ENCODE results near the gene GRIK4. TPM values are rescaled to one million over a fixed set of nuclear protein-coding genes. Genes with fewer than 3 reads are reported as not detected.
A peak's percentile ranks its signal among the peaks of the same experiment; 100 is the strongest.

GRIK4 gene
- total RNA-seq, 2 experiments from 2014 or later = not detected

GRCh38 chr11:121035780-121036179 is 524.2 kb downstream of the GRIK4 start:
- Mint-ChIP-seq H3K9me3 (no peaks in the 10 kb centered on the region), H3K4me1 (ENCODE audit: low read depth) (peaks cover 22% of the 10 kb centered on the region), H3K27me3 (no peaks in the 10 kb centered on the region), H3K4me3 (no peak overlapping the region), H3K36me3 (ENCODE audit: low read depth) (peaks cover 2% of the 10 kb centered on the region), H3K27ac (no peak overlapping the region)
- TF ChIP-seq CTCF (IDR thresholded peaks at IDR 0.05) = no peak
- ChIA-PET CTCF (interaction anchor here (1.0 to 1.3 kb wide), 2 partner anchors 28 to 159 kb away, joined by 3 read pairs; no protein-coding TSS in a partner anchor), POLR2A (no interaction called here)
- DNase-seq = peak; percentile 23
- peak; percentile 39 for ATAC-seq
- intact Hi-C loops (cut with micrococcal nuclease) = no loop called here

- intact Hi-C loops (cut with micrococcal nuclease) = no loop called here
- Mint-ChIP-seq H3K9me3 (no peaks in the 10 kb centered on the region), H3K4me3 (no peak overlapping the region), H3K4me1 (ENCODE audit: low read depth) (peaks cover 22% of the 10 kb centered on the region), H3K27ac (no peak overlapping the region), H3K27me3 (no peaks in the 10 kb centered on the region), H3K36me3 (ENCODE audit: low read depth) (peaks cover 2% of the 10 kb centered on the region)
- ChIA-PET POLR2A (interaction anchor here (0.7 kb wide), 1 partner anchor 1002 kb away, joined by 3 read pairs; no protein-coding TSS in a partner anchor), CTCF (no interaction called here)
- DNase-seq (no peak), ATAC-seq (no peak)
- TF ChIP-seq CTCF (IDR thresholded peaks at IDR 0.05) = no peak
Observed at GRCh38 chr11:121037016-121037415, 525.5 kb downstream of the GRIK4 start.

Other genes starting within 250 kb of the GRIK4 start
- under 1 TPM; 0.36 to 0.83 TPM for gene TLCD5, start 186.4 kb upstream of the GRIK4 start, total RNA-seq
- 10 to 100 TPM in 1 of 2 experiments, 1 to 10 TPM in 1; 9.6 to 10.2 TPM for gene ARHGEF12, start 175.3 kb upstream of the GRIK4 start, total RNA-seq